Heart left ventricle (tissue), 16 donors: ENCODE measurements around the gene SLC38A2. TPM values are rescaled to one million over a fixed set of nuclear protein-coding genes. Genes with fewer than 3 reads are reported as not detected.
A peak's percentile ranks its signal among the peaks of the same experiment; 100 is the strongest.

ENCODE experiments used
- ATAC-seq, 4 donors: fragments of 200-7000 bp; cut with Tn5 transposase; one replicate each; pipeline ENCODE4 v1.9.1; 2020 to 2022; ENCODE audit warnings: moderate library complexity in 4 of 4, mild to moderate bottlenecking in 3 of 4, moderate number of reproducible peaks in 1 of 4
- DNase-seq, 5 donors: peaks; one replicate each; pipeline ENCODE4 v3.0.0-alpha.2; 2020
- H3K27ac ChIP-seq, 12 donors: fragments of 200-600 bp; sonication (generic) in 4 of 12; one replicate each; pipeline versions ENCODE4 v1.5.0 to v1.8.0; 2016 to 2022; ENCODE audit warnings: mild to moderate bottlenecking in 2 of 12
- H3K27me3 ChIP-seq, 9 donors: fragments of 200-600 bp; sonication (generic) in 2 of 9; one replicate each; pipeline versions ENCODE4 v1.5.1 to v1.8.0; 2016 to 2022; ENCODE audit warnings: mild to moderate bottlenecking in 3 of 9
- H3K36me3 ChIP-seq, 9 donors: fragments of 200-600 bp; sonication (generic) in 2 of 9; one replicate each; pipeline versions ENCODE4 v1.5.0 to v1.8.0; 2018 to 2022; ENCODE audit warnings: mild to moderate bottlenecking in 2 of 9
- H3K4me1 ChIP-seq, 12 donors: fragments of 200-600 bp; sonication (generic) in 4 of 12; one replicate each; pipeline versions ENCODE4 v1.5.0 to v1.8.0; 2016 to 2022; ENCODE audit warnings: mild to moderate bottlenecking in 3 of 12
- H3K4me3 ChIP-seq, 12 donors: fragments of 200-600 bp; sonication (generic) in 4 of 12; one replicate each; pipeline versions ENCODE4 v1.5.0 to v1.8.0; 2017 to 2022; ENCODE audit warnings: mild to moderate bottlenecking in 9 of 12, moderate library complexity in 4 of 12
- H3K9me3 ChIP-seq, 12 donors: fragments of 200-600 bp; sonication (generic) in 4 of 12; one replicate each; pipeline versions ENCODE4 v1.5.0 to v1.8.0; 2016 to 2022; ENCODE audit warnings: mild to moderate bottlenecking in 1 of 12
- POLR2A ChIP-seq, 2 donors: fragments of 450-650 bp; IDR thresholded peaks; one replicate each; pipeline ENCODE4 v1.6.1; 2017; ENCODE audit warnings: antibody characterized with exemption in 2 of 2, mild to moderate bottlenecking in 2 of 2, moderate library complexity in 2 of 2
- WGBS, 4 donors: extraction: QIAGEN DNeasy Blood & Tissue Kit in 2 of 4; methylation state at CpG; one replicate each; pipeline versions ENCODE4 v1.1.5 to v1.1.7; 2013 to 2018; 5-methylcytosine and 5-hydroxymethylcytosine counted together
- intact Hi-C, 10 donors: fragments of 100-400 bp; cut with DNase I; formaldehyde crosslinking; loops; one replicate each; pipeline versions ENCODE4 v1.11.1 to v1.14.2; 2022
- polyA plus RNA-seq, 2 donors: library from polyadenylated mRNA; stranded (reverse); fragments of 200-250 nt; gene quantifications; one replicate each; pipeline ENCODE4 v1.2.3, GENCODE V29; 2013
- total RNA-seq, 9 donors: library from RNA; depleted of rRNA in 2 of 9; stranded (reverse); fragments of >200 nt in 2 of 9; fragmentation: NEBNext Ultra II Directional in 3 of 9; extraction: Animal tissue kit (Norgen Biotek cat#: 25700) in 3 of 9; gene quantifications; one replicate each; pipeline versions ENCODE4 v1.1.0 to v1.2.4, GENCODE V29; 2016 to 2023
- TF ChIP-seq, protein P1 (sequence below), 12 donors: fragments of 200-600 bp; sonication (generic) in 4 of 12; IDR thresholded peaks; one replicate each; pipeline versions ENCODE4 v1.5.0 to v1.8.0; 2018 to 2022; ENCODE audit warnings: antibody characterized with exemption in 12 of 12, mild to moderate bottlenecking in 5 of 12
- donor health status: ischemic (EF 13 %, LVEDD 7.1; RV severe dilation, severe dysfunction).
- donor health status: healthy with polysubstance abuse.
- donor health status: DM: no; HTN: yes; CAD: no.
- donor health status: DM: no; HTN: no; CAD: no.
- donor health status: ischemic (EF 25% LVEDD 6.9; RV normal size, moderate dysfunction).
- donor health status: ischemic (EF 25% LVEDD 5.7; RV mildly dilated, moderate dysfunction).
- donor health status: healthy.
- donor health status: DM: yes; HTN: yes; CAD: no.
- donor health status: ischemic (EF 35%, LVEDD 5.7; RV mildly dilated, moderate dysfunction).
- donor health status: nonischemic (EF 11% LVEDD 7.7; RV severe dilation, severe dysfunction).
- donor health status: DM: yes; HTN: yes; CAD: no.
- donor health status: PGD.
- donor health status: ischemic (EF 29% LVEDD 5.4; RV normal size, mild dysfunction).
- donor health status: nonischemic (EF 23%, LVEDD 6.1; RV moderate dilation, normal function).

Gene SLC38A2
- total and polyA plus RNA-seq, 11 donors = 39.7 to 373 (median 161) TPM

DNA sequence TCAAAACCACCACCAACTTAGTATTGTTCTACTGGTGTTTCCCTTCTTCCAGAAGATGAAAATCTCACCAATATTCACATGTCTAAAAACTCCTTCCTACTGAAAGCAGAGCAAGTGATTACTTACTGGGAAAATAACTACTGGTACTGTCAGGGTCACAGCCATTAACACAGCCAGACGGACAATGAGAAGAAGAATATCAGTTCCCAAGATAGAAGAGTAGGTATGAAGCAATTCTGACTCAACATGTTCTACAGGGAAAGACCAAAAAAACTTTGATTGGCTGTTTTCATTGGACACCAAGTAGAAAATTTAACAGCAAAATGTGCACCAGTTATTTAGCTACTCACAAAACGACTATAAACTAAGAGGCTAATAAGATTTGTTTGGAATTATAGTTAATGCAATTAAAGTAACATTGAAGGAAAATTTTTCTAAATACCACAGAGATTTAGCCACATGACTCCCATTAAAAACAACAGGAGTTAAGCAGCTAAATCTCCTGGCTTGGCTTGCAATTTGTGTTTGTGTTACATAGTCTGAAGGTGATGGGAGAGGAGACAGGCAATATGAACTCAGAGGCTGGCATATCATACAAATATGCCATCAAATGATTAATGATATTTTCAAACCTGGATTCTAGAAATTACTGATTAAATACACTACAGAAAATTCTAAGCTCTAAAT, 9.5 kb downstream of the SLC38A2 start:
- H3K27me3 ChIP-seq = no peaks in the 10 kb centered on the region
- DNase-seq (no peak), ATAC-seq (peak in 1 of 4 donors; percentile 45)
- intact Hi-C loops = loop anchor here in 1 of 10 donors (10.0 kb wide), 1 partner anchor 158 kb away; no protein-coding TSS in a partner anchor
- H3K36me3 ChIP-seq = peaks cover 2 to 100% (median 100%) of the 10 kb centered on the region in 9 donors
- H3K4me1 ChIP-seq = peaks cover 5 to 80% (median 55%) of the 10 kb centered on the region in 12 donors
- H3K9me3 ChIP-seq = no peaks in the 10 kb centered on the region
- WGBS, 4 donors = 35 to 46% (median 45%) methylated on average over 2 of the region's 2 CpGs
- TF ChIP-seq, protein P1, sequence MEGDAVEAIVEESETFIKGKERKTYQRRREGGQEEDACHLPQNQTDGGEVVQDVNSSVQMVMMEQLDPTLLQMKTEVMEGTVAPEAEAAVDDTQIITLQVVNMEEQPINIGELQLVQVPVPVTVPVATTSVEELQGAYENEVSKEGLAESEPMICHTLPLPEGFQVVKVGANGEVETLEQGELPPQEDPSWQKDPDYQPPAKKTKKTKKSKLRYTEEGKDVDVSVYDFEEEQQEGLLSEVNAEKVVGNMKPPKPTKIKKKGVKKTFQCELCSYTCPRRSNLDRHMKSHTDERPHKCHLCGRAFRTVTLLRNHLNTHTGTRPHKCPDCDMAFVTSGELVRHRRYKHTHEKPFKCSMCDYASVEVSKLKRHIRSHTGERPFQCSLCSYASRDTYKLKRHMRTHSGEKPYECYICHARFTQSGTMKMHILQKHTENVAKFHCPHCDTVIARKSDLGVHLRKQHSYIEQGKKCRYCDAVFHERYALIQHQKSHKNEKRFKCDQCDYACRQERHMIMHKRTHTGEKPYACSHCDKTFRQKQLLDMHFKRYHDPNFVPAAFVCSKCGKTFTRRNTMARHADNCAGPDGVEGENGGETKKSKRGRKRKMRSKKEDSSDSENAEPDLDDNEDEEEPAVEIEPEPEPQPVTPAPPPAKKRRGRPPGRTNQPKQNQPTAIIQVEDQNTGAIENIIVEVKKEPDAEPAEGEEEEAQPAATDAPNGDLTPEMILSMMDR (IDR thresholded peaks at IDR 0.05) = no peak
- TF ChIP-seq POLR2A (IDR thresholded peaks at IDR 0.05) = no peak
- H3K27ac ChIP-seq = peak overlapping the region in 2 of 12 donors; percentile 3 to 21
- peak overlapping the region in 1 of 12 donors; percentile 2 for H3K4me3 ChIP-seq

DNA sequence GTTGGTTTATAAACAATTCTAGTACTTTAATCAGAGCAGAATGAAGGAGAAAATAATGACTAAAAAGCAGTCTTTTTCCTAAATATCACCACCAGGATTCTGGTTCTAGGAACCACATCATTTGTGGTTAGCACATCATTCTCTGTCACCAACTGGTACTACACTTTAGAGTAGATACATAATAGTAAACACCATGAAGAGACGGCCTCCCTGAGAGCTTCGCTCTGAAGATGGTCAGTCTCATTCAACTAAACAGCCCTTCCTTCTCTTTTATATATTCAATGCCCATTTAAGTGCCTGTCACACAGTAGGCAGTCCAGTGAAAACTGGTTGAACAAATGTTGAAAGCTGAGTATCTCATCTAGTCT, 10.9 kb downstream of the SLC38A2 start:
- no peak for TF ChIP-seq POLR2A (IDR thresholded peaks at IDR 0.05)
- TF ChIP-seq, protein P1 (IDR thresholded peaks at IDR 0.05) = no peak
- Histone ChIP-seq H3K4me3 (no peak overlapping the region), H3K4me1 (peaks cover 0 to 66% (median 42%) of the 10 kb centered on the region in 12 donors), H3K27ac (peak overlapping the region in 1 of 12 donors; percentile 7), H3K27me3 (no peaks in the 10 kb centered on the region), H3K36me3 (peaks cover 2 to 88% (median 86%) of the 10 kb centered on the region in 9 donors), H3K9me3 (no peaks in the 10 kb centered on the region)
- DNase-seq (no peak), ATAC-seq (no peak)
- WGBS, 4 donors = 84 to 90% (median 85%) methylated on average over 2 of the region's 2 CpGs
- intact Hi-C loops = loop anchor here in 1 of 10 donors (10.0 kb wide), 1 partner anchor 157 kb away; no protein-coding TSS in a partner anchor

DNA sequence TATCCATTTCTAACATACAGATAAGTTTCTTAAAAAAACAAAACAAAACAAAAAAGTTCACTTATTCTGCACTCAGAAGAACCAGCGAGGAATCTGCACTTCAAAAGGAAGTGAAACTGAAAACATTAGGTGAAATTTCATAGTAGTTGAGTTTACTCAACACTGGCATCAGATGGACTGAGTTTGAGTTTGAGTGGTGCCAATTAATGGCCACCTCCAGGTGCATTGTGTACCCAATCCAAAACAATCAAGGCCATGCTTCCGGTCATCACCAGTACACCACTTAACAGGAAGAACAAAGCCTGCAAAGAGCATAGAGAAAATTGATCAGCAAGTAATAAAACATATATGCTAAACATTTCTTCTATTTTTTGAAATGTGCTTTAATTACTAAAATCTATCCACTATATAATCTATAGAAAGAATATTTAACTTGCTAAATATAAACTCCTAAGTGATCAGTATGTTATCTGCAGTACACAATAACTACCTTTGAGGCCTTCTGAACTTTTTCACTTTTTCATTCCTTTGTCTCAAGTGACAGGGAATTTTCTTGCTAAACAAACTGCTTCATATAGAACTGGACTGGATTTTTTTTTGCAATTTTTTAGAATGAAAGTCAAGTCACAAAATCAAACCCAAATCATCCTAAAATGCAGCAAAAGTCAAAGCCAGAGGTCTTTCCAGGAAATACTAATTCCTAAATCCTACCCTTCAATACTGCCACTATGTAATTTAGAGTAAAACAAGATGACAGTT, 11.5 kb downstream of the SLC38A2 start:
- H3K4me1 ChIP-seq = peaks cover 0 to 61% (median 37%) of the 10 kb centered on the region in 12 donors
- WGBS, 4 donors = 82 to 88% (median 87%) methylated on average over 2 of the region's 2 CpGs

More for the DNA sequence above, 11.5 kb downstream of the SLC38A2 start:
- no peak overlapping the region for H3K4me3 ChIP-seq
- H3K36me3 ChIP-seq = peaks cover 2 to 82% (median 80%) of the 10 kb centered on the region in 9 donors
- TF ChIP-seq, protein P1 (IDR thresholded peaks at IDR 0.05) = no peak
- TF ChIP-seq POLR2A (IDR thresholded peaks at IDR 0.05) = no peak
- intact Hi-C loops = loop anchor here in 1 of 10 donors (10.0 kb wide), 1 partner anchor 156 kb away; no protein-coding TSS in a partner anchor
- ATAC-seq = no peak
- DNase-seq = no peak
- peak overlapping the region in 1 of 12 donors; percentile 7 for H3K27ac ChIP-seq
- no peaks in the 10 kb centered on the region for H3K9me3 ChIP-seq
- H3K27me3 ChIP-seq = no peaks in the 10 kb centered on the region
